Kidney (tissue), 14 donors: ENCODE data around the gene ACSL4. TPM values are rescaled to one million over a fixed set of nuclear protein-coding genes. Genes with fewer than 3 reads are reported as not detected.
"Not testable (repeated sequence)": the region's sequence is repeated elsewhere in the genome, so short reads cannot be mapped to it uniquely, and the experiment has no call there.

Source experiments
- DNase-seq, 5 donors: peaks; one replicate each; pipeline ENCODE4 v3.0.0-alpha.2; 2013 to 2020
- FAIRE-seq: peaks from 2 replicates; lab custom pipeline; 2012; peaks lifted over from hg19 to GRCh38; lab: Jason Lieb, UNC
- H3K27ac ChIP-seq, 2 donors: one replicate each; pipeline ENCODE4 v1.7.0; 2013; ENCODE audit warnings: low read depth in 2 of 2, low read length in 2 of 2, inconsistent platforms in 1 of 2
- H3K27me3 ChIP-seq: one replicate; pipeline ENCODE4 v1.7.1; 2013; ENCODE audit warnings: low read length, inconsistent platforms; ENCODE audit not compliant: control insufficient read depth, insufficient read depth
- H3K36me3 ChIP-seq, 3 donors: one replicate each; pipeline versions ENCODE4 v1.7.0 to v1.7.1; 2013; ENCODE audit warnings: low read length in 3 of 3, control low read depth in 1 of 3, inconsistent platforms in 1 of 3; ENCODE audit not compliant: insufficient read depth in 3 of 3, control insufficient read depth in 2 of 3
- H3K4me1 ChIP-seq, 3 donors: one replicate each; pipeline versions ENCODE4 v1.7.0 to v1.7.1; 2013; ENCODE audit warnings: low read length in 3 of 3, inconsistent platforms in 1 of 3, low read depth in 1 of 3; ENCODE audit not compliant: control insufficient read depth in 2 of 3, insufficient read depth in 2 of 3
- H3K4me3 ChIP-seq, 3 donors: one replicate each; pipeline versions ENCODE4 v1.7.0 to v1.8.1; 2013; ENCODE audit warnings: low read length in 3 of 3, control low read depth in 1 of 3, inconsistent platforms in 1 of 3
- H3K9ac ChIP-seq, 3 donors: one replicate each; pipeline versions ENCODE4 v1.7.0 to v1.7.1; 2013; ENCODE audit warnings: low read length in 3 of 3, control low read depth in 1 of 3, inconsistent platforms in 1 of 3
- H3K9me3 ChIP-seq, 3 donors: one replicate each; pipeline versions ENCODE4 v1.7.0 to v1.7.1; 2013; ENCODE audit warnings: low read length in 3 of 3, control low read depth in 1 of 3, inconsistent platforms in 1 of 3; ENCODE audit not compliant: control insufficient read depth in 2 of 3, insufficient read depth in 1 of 3
- intact Hi-C: fragments of 100-400 bp; cut with DNase I; formaldehyde crosslinking; loops from one replicate; pipeline ENCODE4 v1.11.1; 2022
- polyA plus RNA-seq: library from polyadenylated mRNA; stranded (reverse); fragments of 350-450 nt; fragmentation: Illumina TruSeq; extraction: RNeasy Lipid Tissue Mini Kit (QIAGEN cat#74804); gene quantifications from one replicate; pipeline ENCODE4 v1.2.3, GENCODE V29; 2014; ENCODE audit warnings: low read depth, low replicate concordance; ENCODE audit not compliant: insufficient read depth
- total RNA-seq: library from RNA; stranded (reverse); fragmentation: NEBNext Ultra II Directional; extraction: Animal tissue kit (Norgen Biotek cat#: 25700); gene quantifications from one replicate; pipeline ENCODE4 v1.2.1, GENCODE V29; 2021
- TF ChIP-seq, protein P1 (sequence below): IDR thresholded peaks from 3 replicates; pipeline ENCODE4 v1.5.1; 2012; ENCODE audit warnings: mild to moderate bottlenecking, moderate library complexity, borderline replicate concordance; ENCODE audit not compliant: insufficient read depth; ENCODE audit errors: extremely low read depth
- donor health status: control.
- donor health status: control.
- donor health status: control.
- donor health status: control.
- donor health status: control.
- donor health status: DM: yes; HTN: yes; CAD: no.
- donor health status: Normal renal cell carcinoma (clear cell type).

Gene ACSL4
- total and polyA plus RNA-seq, 2 donors from 2014 or later: 34.0 to 205 TPM

DNA sequence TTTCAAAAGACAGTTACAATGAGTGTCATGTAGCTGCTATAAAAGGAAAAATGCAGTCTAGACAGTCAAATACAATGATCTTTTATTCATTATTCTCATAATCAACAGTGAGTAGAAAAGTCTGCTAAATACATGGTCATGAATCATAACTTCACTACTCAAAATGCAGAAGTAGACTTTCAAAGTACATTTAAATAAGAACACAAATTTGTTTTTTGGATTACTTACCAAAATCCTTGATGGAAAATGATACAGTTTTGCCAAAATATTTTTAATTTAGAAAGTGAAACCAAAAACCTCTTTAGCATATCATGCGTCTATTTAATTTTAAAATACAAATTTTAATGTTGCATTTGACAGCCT, 4.9 kb downstream of the ACSL4 start:
- Histone ChIP-seq H3K9ac (no peak overlapping the region), H3K4me3 (peak overlapping the region in 1 of 3 donors; percentile 39), H3K36me3 (no peaks in the 10 kb centered on the region), H3K4me1 (peaks cover 0 to 3% (median 0%) of the 10 kb centered on the region in 3 donors), H3K27me3 (no peaks in the 10 kb centered on the region), H3K9me3 (no peaks in the 10 kb centered on the region), H3K27ac (peak overlapping the region in 1 of 2 donors; percentile 28)
- peak; percentile 72 for FAIRE-seq
- TF ChIP-seq, protein P1, sequence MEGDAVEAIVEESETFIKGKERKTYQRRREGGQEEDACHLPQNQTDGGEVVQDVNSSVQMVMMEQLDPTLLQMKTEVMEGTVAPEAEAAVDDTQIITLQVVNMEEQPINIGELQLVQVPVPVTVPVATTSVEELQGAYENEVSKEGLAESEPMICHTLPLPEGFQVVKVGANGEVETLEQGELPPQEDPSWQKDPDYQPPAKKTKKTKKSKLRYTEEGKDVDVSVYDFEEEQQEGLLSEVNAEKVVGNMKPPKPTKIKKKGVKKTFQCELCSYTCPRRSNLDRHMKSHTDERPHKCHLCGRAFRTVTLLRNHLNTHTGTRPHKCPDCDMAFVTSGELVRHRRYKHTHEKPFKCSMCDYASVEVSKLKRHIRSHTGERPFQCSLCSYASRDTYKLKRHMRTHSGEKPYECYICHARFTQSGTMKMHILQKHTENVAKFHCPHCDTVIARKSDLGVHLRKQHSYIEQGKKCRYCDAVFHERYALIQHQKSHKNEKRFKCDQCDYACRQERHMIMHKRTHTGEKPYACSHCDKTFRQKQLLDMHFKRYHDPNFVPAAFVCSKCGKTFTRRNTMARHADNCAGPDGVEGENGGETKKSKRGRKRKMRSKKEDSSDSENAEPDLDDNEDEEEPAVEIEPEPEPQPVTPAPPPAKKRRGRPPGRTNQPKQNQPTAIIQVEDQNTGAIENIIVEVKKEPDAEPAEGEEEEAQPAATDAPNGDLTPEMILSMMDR: no peak
- intact Hi-C loops: no loop called here
- no peak for DNase-seq

DNA sequence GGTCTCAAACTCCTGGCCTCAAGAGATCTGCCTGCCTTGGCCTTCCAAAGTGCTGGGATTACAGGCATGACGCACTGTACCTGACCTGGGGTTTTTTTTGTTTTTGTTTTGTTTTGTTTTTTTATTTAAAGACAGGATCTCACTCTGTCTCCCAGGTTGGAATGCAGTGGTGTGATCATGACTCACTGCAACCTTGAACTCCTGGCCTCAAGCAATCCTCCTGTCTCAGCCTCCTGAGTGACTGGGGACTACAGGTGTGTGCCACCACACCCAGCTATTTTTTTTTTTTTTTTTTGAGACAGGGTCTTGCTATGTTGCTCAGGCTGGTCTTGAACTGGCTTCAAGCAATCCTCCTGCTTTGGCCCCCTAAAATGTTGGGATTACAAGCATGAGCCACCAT, 8.1 kb downstream of the ACSL4 start:
- intact Hi-C loops, DNase-seq, H3K27ac ChIP-seq, H3K27me3 ChIP-seq, H3K4me3 ChIP-seq, H3K4me1 ChIP-seq, FAIRE-seq, H3K9me3 ChIP-seq, H3K36me3 ChIP-seq, H3K9ac ChIP-seq: not testable (repeated sequence)

DNA sequence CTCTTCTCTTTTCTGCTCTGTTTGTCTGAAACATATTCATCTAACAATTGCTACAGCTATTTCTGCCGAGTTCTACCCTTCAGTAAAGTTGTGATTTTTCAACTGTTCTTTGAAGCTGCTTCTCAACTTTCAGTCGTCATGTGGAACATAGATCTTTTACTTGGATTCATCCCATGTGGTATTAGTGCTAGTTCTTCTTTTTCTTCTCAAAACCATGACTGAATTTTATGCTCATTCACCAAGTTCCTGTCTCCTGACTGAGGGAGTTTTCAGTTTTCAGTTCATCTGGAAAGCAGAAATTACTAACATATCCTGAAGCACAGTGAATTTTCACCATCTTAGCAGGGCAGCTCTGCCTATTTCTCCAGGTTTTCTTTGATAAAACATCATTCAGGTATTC, 12.1 kb downstream of the ACSL4 start:
- no peaks in the 10 kb centered on the region for H3K36me3 ChIP-seq
- no peaks in the 10 kb centered on the region for H3K4me1 ChIP-seq
- no peak overlapping the region for H3K27ac ChIP-seq
- H3K9me3 ChIP-seq: no peaks in the 10 kb centered on the region
- no peak overlapping the region for H3K9ac ChIP-seq
- H3K27me3 ChIP-seq: no peaks in the 10 kb centered on the region
- DNase-seq (peak in 1 of 5 donors; percentile 2), FAIRE-seq (no peak)
- TF ChIP-seq, protein P1: no peak
- intact Hi-C loops: no loop called here
- no peak overlapping the region for H3K4me3 ChIP-seq

DNA sequence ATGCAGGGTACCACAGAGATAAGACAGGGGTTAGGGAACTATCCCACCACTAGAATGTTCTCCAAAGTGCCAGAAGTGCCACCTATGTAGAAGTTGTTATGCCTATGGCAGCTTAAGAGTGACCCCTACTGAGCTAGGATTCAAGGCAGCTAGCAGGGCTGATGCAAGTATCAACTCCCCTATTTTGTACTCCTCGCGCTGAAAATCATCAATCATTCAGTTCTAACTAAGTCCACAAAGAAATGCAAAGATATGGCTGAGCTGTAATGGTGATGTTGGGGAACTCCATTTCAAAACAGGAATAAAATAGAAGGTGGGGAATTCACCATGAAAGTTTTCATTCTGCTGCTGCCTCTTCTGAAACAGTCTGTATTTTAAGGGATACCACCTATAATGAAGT, 13.8 kb downstream of the ACSL4 start:
- Histone ChIP-seq H3K9me3 (no peaks in the 10 kb centered on the region), H3K27me3 (no peaks in the 10 kb centered on the region), H3K4me1 (no peaks in the 10 kb centered on the region), H3K36me3 (no peaks in the 10 kb centered on the region), H3K4me3 (no peak overlapping the region), H3K9ac (no peak overlapping the region), H3K27ac (no peak overlapping the region)
- intact Hi-C loops: no loop called here
- DNase-seq (no peak), FAIRE-seq (no peak)
- TF ChIP-seq, protein P1: no peak
